ENCODE data around the gene ITFG1. TPM values are rescaled to one million over a fixed set of nuclear protein-coding genes. Genes with fewer than 3 reads are reported as not detected.

The ITFG1 gene
- total and polyA plus RNA-seq, 2 of the 8 experiments (the other 6 are each of a cell fraction or from before 2014, with no cell fraction given): 13.8 to 22.2 TPM

DNA sequence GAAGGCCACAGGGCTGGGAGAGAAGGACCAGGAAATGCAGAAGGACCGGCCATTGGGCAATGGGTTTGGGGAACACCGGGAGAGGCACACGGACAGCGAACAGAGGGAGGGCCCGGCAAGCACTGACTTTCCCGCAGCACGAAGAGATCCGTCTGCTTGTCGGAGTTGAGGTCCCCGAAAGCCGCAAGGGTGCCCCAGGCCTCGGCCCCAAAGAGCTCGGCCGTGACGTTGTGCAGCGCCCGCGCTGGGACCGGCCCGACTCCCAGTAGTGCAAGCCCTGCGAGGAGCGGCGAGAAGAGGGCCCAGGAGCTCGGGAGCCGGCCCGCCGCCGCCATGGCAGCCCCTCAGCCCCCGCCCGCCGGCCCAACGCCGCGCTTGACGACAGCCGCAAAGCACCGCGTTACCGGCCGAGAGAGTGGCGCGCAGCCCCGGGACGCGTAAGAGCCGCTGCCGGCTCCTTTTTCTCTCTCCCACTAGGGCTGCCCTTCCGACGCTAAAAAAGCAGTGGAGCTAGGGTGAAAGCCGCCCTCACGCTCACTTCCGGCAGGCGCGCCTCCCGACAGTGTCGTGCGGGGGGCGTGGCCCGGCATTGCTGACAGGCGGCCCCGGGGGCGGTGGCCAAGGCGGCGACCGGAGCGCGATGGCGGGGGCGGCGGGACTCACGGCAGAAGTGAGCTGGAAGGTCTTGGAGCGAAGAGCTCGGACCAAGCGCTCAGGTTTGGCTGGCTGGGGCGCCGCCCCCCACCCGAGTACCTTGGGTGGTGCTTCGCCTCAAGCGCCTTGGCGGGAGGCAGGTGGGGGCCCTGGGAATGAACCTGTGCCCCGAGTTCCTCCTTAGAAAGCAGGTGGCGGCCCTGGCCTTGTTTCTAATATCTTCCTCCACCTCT, at the start of gene ITFG1, which contains the start of gene PHKB (continued):
- no peak for TF ChIP-seq CTBP2 (IDR thresholded peaks at IDR 0.05; ENCODE audit: borderline replicate concordance, insufficient read depth, insufficient read length, low read length)
- TF ChIP-seq HDAC2 (IDR thresholded peaks at IDR 0.05; ENCODE audit: borderline replicate concordance in 1 of 2, low read depth in 2 of 2, low read length in 2 of 2): peak in 1 of 2 experiments; percentile 12; a peak in 1 of 4 replicates
- TF ChIP-seq, protein P1, sequence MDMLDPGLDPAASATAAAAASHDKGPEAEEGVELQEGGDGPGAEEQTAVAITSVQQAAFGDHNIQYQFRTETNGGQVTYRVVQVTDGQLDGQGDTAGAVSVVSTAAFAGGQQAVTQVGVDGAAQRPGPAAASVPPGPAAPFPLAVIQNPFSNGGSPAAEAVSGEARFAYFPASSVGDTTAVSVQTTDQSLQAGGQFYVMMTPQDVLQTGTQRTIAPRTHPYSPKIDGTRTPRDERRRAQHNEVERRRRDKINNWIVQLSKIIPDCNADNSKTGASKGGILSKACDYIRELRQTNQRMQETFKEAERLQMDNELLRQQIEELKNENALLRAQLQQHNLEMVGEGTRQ (IDR thresholded peaks at IDR 0.05; ENCODE audit: low read length): no peak
- TF ChIP-seq, protein P2, sequence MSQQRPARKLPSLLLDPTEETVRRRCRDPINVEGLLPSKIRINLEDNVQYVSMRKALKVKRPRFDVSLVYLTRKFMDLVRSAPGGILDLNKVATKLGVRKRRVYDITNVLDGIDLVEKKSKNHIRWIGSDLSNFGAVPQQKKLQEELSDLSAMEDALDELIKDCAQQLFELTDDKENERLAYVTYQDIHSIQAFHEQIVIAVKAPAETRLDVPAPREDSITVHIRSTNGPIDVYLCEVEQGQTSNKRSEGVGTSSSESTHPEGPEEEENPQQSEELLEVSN (IDR thresholded peaks at IDR 0.05): no peak
- TF ChIP-seq KDM1A (IDR thresholded peaks at IDR 0.05; ENCODE audit: borderline replicate concordance, low read length): no peak
- peak; percentile 82 for TF ChIP-seq ASH2L (IDR thresholded peaks at IDR 0.05; ENCODE audit: low read length)
- TF ChIP-seq RXRA (IDR thresholded peaks at IDR 0.05; ENCODE audit: insufficient read depth, low read depth, low read length): no peak
- peak; percentile 81 for TF ChIP-seq YY1 (IDR thresholded peaks at IDR 0.05; ENCODE audit: low read depth, low read length)
- TF ChIP-seq SP4 (IDR thresholded peaks at IDR 0.05; ENCODE audit: low read length): no peak
- TF ChIP-seq SIRT6 (IDR thresholded peaks at IDR 0.05; ENCODE audit: low read length): no peak

All from H1 (cell line).